Activated T-cell treated with anti-CD3 and anti-CD28 coated beads, Interleukin-2, amount 50 U/mL, for 72 hours (primary cell): ENCODE measurements around the gene CHIC2. TPM values are rescaled to one million over a fixed set of nuclear protein-coding genes. Genes with fewer than 3 reads are reported as not detected.
"Not testable (repeated sequence)": the region's sequence is repeated elsewhere in the genome, so short reads cannot be mapped to it uniquely, and the experiment has no call there.

Experiments
- ATAC-seq, 2 donors: fragments of 150-1000 bp; cut with Tn5 transposase; replicated peaks in 1 of 2; 2 replicates each; pipeline ENCODE4 v1.10.0; 2021; ENCODE audit warnings: moderate library complexity in 2 of 2, mild to moderate bottlenecking in 1 of 2
- DNase-seq, 2 donors: peaks; one replicate each; pipeline ENCODE4 v3.0.0; 2021 to 2022; ENCODE audit warnings: mixed read lengths in 1 of 2
- H3K27ac Mint-ChIP-seq: one replicate; pipeline ENCODE4 v1.8.0; 2022; ENCODE audit warnings: mild to moderate bottlenecking, moderate library complexity, mixed read lengths
- H3K27me3 Mint-ChIP-seq: one replicate; pipeline ENCODE4 v1.8.0; 2022; ENCODE audit warnings: low read depth, mixed read lengths
- H3K36me3 Mint-ChIP-seq, 2 donors: one replicate each; pipeline ENCODE4 v1.8.0; 2022; ENCODE audit warnings: mixed read lengths in 2 of 2, mild to moderate bottlenecking in 1 of 2; ENCODE audit not compliant: insufficient read depth in 2 of 2
- H3K4me1 Mint-ChIP-seq: one replicate; pipeline ENCODE4 v1.8.0; 2022; ENCODE audit warnings: low read depth, mixed read lengths
- H3K4me3 Mint-ChIP-seq, 2 donors: one replicate each; pipeline ENCODE4 v1.8.0; 2022; ENCODE audit warnings: mild to moderate bottlenecking in 2 of 2, mixed read lengths in 2 of 2, moderate library complexity in 2 of 2
- H3K9me3 Mint-ChIP-seq, 2 donors: one replicate each; pipeline ENCODE4 v1.8.0; 2022; ENCODE audit warnings: mixed read lengths in 2 of 2
- total RNA-seq, 2 donors: library from RNA; stranded (reverse); gene quantifications; one replicate each; pipeline ENCODE4 v1.2.3, GENCODE V29; 2022

The CHIC2 gene
- 10 to 100 TPM; 22.9 to 31.1 TPM for total RNA-seq

DNA sequence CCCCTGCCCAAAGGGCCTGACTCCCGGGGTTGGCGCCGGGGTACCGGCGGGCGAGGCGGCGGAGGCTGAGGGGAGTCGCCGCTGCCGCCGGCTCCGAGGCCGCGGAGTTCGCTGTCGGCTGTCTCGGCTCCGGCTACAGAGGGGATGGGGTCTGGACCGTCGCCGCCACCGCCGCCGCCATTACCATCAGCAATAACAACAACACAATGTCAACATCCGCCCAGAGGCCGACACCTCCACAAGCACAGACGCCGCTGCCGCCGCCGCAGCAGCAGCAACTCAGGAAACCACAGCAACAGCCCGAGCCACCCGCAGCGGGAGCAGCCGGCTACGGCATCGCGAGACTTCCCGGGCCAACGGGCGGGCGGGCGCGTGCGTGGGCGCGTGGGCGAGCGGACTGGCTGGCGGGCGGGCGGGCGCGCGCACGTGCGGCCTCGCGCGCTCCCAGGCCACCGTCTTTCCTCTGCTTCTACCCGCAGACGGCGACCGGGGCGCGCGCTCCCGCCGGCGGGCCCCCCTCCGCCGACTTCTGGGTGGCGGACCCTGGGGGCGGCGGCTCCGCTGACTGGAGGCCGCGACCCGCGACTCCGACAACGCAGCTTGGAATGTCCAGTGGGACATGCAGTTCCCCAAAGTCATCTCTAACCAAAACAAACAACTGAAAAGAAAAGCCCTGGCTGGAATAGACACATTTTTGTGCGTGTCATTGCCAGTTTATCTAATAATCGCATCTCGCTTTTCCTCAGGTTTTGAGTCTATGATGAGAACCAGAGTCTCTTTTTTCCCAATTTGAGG, at the start of gene CHIC2:
TSS of gene CHIC2 (minus strand) at position 289 of the 795 bp plus-strand sequence. CDS start 305 bp downstream, outside the sequence.
- peak; percentile 93 to 95 for ATAC-seq
- Mint-ChIP-seq H3K27me3 (no peaks in the 10 kb centered on the region), H3K4me1 (peaks cover 46% of the 10 kb centered on the region), H3K36me3 (peaks cover 0 to 1% of the 10 kb centered on the region in 2 donors), H3K9me3 (no peaks in the 10 kb centered on the region), H3K4me3 (peak within 1 kb of the TSS; percentile 87 to 100), H3K27ac (peak within 1 kb of the TSS; percentile 99)
- peak; percentile 97 for DNase-seq

DNA sequence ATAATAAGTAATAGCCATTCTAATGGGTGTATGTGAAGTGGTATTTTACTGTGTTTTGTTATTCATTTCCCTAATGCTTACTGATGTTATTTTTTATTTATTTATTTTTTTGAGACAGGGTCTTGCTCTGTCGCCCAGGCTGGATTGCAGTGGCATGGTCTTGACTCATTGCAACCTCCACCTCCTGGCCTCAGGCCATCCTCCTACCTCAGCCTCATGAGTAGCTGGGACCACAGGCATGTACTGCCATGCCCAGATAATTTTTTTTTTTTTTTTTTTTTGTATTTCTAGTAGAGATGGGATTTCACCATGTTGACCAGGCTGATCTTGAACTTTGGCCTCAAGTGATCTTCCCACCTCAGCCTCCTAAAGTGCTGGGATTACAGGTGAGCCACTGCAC, 48.8 kb upstream of the CHIC2 start:
- not testable (repeated sequence) for H3K4me3 Mint-ChIP-seq, H3K9me3 Mint-ChIP-seq, H3K27ac Mint-ChIP-seq, ATAC-seq, DNase-seq, H3K36me3 Mint-ChIP-seq
- peaks cover 22% of the 10 kb centered on the region for H3K4me1 Mint-ChIP-seq
- H3K27me3 Mint-ChIP-seq, result peaks cover 53% of the 10 kb centered on the region

DNA sequence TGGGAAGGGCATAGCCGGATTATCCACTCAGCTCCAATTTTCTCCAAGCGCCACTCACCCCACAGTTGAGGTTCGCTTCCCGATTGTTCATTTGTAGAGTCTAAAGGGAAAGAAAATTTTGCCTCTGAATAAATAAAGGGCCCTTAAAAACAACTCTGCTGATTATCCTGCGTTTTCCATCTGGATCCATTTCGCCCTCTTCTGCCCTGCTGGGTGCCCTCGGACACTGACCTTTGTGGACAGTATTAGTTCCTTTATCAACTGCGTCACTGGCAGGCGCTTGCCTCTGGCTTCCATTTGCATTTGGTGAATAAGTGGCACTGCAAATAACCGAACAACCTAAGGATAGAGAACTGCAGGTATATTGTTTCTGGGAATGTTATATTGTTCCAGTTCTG, 45.6 kb upstream of the CHIC2 start:
- Mint-ChIP-seq H3K4me1 (peaks cover 35% of the 10 kb centered on the region), H3K27ac (no peak overlapping the region), H3K9me3 (no peaks in the 10 kb centered on the region), H3K27me3 (peaks cover 80% of the 10 kb centered on the region), H3K36me3 (no peaks in the 10 kb centered on the region), H3K4me3 (peak overlapping the region; percentile 17 to 55)
- no peak for DNase-seq
- no peak for ATAC-seq

DNA sequence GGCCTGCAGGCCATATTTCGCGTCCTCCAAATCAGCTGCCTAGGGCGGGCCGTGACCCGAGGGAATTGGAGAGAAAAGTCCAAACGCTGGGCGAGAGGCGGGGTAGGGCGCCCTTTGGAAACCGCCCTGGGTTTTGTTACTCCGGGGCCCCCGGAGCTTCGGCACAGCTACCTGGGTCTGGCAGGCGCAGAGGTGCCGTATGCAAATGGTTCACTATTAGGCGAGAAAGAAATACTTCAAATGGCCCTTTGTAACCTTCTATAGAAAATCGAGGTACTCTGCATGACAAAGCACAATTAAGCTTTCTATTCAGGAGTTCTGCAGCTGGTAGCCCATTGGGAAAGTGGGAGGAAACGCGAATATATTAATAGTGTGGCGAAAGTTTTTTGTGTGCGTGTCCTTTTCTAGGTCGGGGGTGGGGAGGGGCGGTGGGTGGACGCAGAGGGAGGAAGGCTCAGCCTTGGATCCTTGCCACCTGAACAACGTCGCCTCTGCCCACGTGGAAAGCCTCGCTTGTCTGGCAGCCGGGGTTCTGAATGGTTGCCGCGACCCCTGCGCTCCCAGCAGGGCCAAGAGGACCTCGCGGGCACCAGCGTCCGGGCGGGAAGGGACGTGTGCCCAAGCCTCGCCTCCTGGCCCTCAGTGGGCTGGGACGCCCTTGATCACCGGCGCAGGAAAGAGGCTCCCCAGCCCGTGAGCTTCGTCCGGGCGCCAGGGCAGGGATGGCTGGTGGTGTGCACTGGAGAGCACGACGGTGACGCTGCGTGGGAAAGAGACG, 45.0 kb upstream of the CHIC2 start:
- peaks cover 80% of the 10 kb centered on the region for H3K27me3 Mint-ChIP-seq
- DNase-seq (no peak), ATAC-seq (no peak)
- H3K27ac Mint-ChIP-seq, result no peak overlapping the region
- peak overlapping the region; percentile 17 to 68 for H3K4me3 Mint-ChIP-seq
- H3K4me1 Mint-ChIP-seq, result peaks cover 41% of the 10 kb centered on the region
- H3K9me3 Mint-ChIP-seq, result no peaks in the 10 kb centered on the region
- H3K36me3 Mint-ChIP-seq, result no peaks in the 10 kb centered on the region

DNA sequence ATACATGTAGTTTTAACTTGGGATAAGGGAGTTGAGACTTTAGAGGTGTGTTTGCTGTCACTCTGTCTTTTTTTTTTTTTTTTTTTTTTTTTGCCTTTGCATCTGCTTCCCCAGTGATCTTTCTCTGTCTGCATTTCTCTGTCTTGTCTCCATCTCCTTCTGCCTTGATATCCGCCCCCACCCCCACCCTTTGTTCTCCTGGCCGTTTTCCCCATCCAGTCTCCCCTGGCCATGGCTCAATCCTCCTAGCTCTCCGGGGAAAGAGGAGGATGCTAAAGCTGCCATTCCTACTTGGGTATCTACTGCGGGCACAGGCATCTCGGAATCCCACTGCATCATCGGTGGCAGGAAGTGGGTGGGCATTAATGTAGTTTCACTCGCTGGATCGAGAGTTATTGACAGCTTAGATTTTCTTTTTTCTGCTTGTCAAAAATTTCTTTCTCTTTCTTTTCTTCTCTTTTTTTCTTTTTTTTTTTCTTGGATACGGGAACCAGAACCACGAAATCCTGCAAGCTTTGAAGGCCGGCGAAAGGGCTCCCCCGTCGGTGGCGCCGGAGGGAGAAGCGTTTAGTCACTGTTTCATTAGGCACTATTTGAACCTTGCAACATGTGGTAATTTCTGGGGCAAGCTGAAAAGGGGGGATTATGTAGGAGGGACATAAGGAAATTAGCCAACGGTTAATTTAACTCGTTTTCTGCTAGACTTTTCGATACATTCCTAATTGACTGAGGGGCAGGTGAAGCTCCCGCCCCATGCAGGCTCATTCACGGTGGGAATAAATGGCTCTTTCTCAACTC, 43.7 kb upstream of the CHIC2 start:
- H3K36me3 Mint-ChIP-seq, result no peaks in the 10 kb centered on the region
- H3K27ac Mint-ChIP-seq, result no peak overlapping the region
- H3K9me3 Mint-ChIP-seq, result no peaks in the 10 kb centered on the region
- H3K4me1 Mint-ChIP-seq, result peaks cover 44% of the 10 kb centered on the region
- peaks cover 90% of the 10 kb centered on the region for H3K27me3 Mint-ChIP-seq
- H3K4me3 Mint-ChIP-seq, result peak overlapping the region; percentile 68 to 83
- DNase-seq, result no peak
- no peak for ATAC-seq

DNA sequence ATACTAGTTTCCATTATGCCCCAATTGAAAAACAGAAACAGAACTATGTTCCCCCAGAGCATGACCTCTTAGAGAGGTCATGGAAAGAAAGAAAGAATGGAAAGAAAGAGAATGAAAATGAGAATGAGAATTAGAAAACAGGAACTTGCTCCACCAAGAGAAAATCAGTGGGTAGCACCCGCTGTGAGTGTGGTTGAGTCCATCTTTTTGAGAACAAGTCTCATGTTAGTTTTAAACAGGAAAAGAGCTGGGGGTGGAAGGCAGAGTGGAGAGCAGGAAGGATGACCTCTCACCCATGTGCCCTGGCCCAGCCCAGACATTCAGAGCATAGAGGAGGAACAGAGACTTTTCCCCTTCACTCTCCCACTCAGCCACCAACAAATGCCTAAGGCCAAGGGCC, 40.5 kb upstream of the CHIC2 start:
- Mint-ChIP-seq H3K27ac (no peak overlapping the region), H3K4me1 (peaks cover 58% of the 10 kb centered on the region)
- ATAC-seq, result no peak

DNA sequence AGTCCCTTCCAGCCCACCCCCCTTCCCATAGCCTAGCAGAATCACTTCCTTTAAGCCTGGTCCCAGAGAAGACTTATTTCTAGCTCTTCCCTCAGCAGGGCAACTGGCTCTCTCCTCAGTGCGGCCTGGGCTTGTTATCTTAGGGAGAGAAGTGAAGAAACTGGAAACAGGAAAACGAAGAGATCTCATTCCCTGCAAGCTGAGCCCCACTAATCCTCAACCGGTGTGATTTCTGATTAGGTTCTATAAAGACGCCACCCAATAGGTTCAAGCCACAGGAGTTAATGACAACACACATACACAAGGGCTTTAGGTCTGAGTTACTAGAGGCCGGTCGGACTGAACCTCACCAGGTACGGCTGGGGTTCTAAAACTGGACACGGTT, 38.8 kb upstream of the CHIC2 start:
- peaks cover 86% of the 10 kb centered on the region for H3K27me3 Mint-ChIP-seq
- H3K36me3 Mint-ChIP-seq, result no peaks in the 10 kb centered on the region
- DNase-seq (no peak), ATAC-seq (no peak)
- no peak overlapping the region for H3K27ac Mint-ChIP-seq
- H3K4me3 Mint-ChIP-seq, result peak overlapping the region in 1 of 2 donors; percentile 43
- H3K9me3 Mint-ChIP-seq, result no peaks in the 10 kb centered on the region
- peaks cover 55% of the 10 kb centered on the region for H3K4me1 Mint-ChIP-seq

More for the DNA sequence above, 40.5 kb upstream of the CHIC2 start:
- Mint-ChIP-seq H3K4me3 (peak overlapping the region in 1 of 2 donors; percentile 0), H3K9me3 (no peaks in the 10 kb centered on the region), H3K36me3 (no peaks in the 10 kb centered on the region), H3K27me3 (peaks cover 87% of the 10 kb centered on the region)
- no peak for DNase-seq

DNA sequence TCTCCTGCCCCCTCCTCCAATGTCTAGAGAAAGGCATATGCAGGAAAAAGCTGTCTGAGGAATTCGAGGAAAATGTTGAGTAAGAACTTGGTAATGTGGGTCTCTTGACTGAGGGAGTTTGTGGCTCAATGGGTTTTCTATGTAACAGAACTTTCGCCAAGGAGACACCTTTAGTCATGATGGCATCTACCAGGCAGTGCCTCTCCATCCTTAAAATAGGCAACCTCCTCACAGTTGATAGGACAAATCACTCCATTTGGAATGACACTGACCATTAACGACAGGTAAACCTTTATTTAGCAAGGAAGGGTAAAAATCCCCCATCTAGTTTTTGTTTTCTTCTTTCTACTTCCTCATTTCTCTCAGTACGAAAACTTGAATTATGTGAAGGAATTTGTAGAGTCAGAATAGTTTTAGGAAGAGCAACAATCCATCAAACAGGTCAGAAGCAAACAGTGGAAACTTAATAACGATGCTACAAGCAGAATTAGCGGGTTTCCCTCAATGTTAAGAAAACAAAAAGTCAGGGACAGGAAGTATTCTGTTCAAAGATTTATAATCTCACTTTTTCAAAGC, 38.2 kb upstream of the CHIC2 start:
- Mint-ChIP-seq H3K4me1 (peaks cover 54% of the 10 kb centered on the region), H3K4me3 (peak overlapping the region; percentile 27 to 48), H3K36me3 (no peaks in the 10 kb centered on the region), H3K27me3 (peaks cover 86% of the 10 kb centered on the region), H3K27ac (no peak overlapping the region), H3K9me3 (no peaks in the 10 kb centered on the region)
- no peak for DNase-seq
- ATAC-seq, result no peak

DNA sequence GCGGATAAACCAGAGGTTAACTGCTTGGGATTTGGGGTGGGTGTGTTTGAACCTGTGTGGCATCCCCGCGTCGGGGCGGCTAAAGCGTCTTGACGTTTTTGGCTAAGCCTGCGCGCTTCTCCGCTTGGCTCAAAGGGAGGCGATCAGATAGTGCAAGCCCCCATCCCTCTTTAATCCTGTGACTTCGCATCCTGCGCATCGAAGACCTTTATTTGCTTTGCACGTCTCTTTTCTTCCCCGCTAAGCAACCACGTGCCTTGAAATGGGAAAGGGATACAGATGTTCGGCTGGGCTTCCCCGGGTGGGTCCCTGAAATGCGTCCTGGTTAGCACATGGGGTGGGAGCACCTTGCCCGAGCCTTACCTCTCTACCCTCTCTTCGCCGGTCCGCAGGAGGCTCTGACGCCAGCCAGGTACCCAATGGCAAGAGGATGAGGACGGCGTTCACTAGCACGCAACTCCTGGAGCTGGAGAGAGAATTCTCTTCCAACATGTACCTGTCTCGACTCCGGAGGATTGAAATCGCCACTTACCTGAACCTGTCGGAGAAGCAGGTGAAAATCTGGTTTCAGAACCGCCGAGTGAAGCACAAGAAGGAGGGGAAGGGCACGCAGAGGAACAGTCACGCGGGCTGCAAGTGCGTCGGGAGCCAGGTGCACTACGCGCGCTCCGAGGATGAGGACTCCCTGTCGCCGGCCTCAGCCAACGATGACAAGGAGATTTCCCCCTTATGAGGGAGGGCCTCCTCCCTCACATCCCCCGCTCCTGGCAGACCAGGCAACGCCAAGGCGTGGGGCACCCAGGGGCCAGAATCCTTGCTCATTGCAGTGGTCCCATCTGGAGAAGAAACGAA, 37.0 kb upstream of the CHIC2 start:
- Mint-ChIP-seq H3K27me3 (peaks cover 86% of the 10 kb centered on the region), H3K4me3 (peak overlapping the region; percentile 77 to 79), H3K36me3 (no peaks in the 10 kb centered on the region), H3K27ac (no peak overlapping the region), H3K9me3 (no peaks in the 10 kb centered on the region), H3K4me1 (peaks cover 44% of the 10 kb centered on the region)
- peak in 1 of 2 donors; percentile 5 for DNase-seq
- ATAC-seq, result peak in 1 of 2 donors; percentile 8

DNA sequence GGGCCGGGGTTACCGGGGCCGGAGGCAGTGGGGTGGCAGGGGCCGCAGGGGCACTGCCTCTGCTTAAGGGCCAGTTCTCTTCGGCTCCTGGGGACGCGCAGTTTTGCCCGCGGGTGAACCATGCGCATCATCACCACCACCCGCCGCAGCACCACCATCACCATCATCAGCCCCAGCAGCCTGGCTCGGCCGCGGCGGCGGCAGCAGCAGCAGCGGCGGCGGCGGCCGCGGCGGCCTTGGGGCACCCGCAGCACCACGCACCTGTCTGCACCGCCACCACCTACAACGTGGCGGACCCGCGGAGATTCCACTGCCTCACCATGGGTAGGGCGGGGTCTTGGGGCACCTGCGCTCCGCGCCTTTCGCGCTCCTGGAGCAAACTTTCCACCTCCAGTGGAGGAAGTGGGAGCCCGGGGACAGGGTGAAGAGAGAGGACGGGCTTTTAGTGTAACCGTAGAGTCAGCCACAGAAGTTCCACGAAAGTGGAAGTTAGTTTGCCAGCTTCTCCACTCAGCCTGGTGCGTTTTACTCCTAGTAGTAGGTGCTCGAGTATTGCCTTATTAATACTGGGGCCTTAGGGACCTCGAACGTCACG, 36.3 kb upstream of the CHIC2 start:
- peaks cover 45% of the 10 kb centered on the region for H3K4me1 Mint-ChIP-seq
- no peak overlapping the region for H3K27ac Mint-ChIP-seq
- ATAC-seq (peak; percentile 48 to 56), DNase-seq (peak; percentile 21 to 46)
- no peaks in the 10 kb centered on the region for H3K9me3 Mint-ChIP-seq
- peak overlapping the region; percentile 77 to 79 for H3K4me3 Mint-ChIP-seq
- H3K36me3 Mint-ChIP-seq, result no peaks in the 10 kb centered on the region
- peaks cover 86% of the 10 kb centered on the region for H3K27me3 Mint-ChIP-seq

DNA sequence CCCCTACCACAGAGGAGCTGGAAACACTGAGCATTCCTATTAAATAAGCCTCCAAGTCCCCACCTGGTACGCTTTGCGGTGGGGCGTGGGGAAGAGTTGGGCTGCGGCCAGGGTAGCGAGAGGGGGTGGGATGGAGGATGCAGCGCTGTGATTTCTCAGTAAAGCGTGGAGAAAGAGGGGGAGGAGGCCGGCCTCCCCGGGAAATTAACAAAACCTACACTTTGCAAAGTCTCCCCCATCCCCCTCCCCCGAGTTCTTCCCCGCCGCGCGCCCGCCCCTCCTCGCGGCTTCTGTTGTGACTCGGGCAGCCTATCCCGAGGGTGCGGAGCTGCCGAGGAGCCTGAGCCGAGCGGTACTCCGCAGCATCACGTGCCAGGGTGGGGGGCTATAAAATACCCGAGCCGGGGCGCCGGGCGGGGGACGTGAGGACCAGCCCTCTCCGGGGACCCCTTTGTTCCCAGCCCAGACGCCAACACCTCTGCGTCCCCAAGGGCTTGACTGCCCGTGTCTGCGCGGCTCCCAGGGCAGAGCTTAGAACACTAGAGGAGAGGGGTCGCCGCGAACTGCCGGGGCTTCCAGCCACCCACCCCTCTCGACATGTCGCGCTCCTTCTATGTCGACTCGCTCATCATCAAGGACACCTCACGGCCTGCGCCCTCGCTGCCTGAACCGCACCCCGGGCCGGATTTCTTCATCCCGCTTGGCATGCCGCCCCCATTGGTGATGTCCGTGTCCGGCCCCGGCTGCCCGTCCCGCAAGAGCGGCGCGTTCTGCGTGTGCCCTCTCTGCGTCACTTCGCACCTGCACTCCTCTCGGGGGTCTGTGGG, 35.6 kb upstream of the CHIC2 start, which contains the start of gene GSX2:
TSS of gene GSX2 (plus strand) at position 416 of the 827 bp plus-strand sequence. CDS start at position 598, 182 bp downstream.
- ATAC-seq, result peak; percentile 26 to 27
- Mint-ChIP-seq H3K4me1 (peaks cover 48% of the 10 kb centered on the region), H3K4me3 (peak within 1 kb of the TSS; percentile 79 to 81), H3K27ac (no peak within 1 kb of the TSS), H3K9me3 (no peaks in the 10 kb centered on the region), H3K27me3 (peaks cover 86% of the 10 kb centered on the region), H3K36me3 (no peaks in the 10 kb centered on the region)
- DNase-seq, result peak in 1 of 2 donors; percentile 5
